Measurements from ENCODE around the gene NKAIN1.

NKAIN1 gene

DNA sequence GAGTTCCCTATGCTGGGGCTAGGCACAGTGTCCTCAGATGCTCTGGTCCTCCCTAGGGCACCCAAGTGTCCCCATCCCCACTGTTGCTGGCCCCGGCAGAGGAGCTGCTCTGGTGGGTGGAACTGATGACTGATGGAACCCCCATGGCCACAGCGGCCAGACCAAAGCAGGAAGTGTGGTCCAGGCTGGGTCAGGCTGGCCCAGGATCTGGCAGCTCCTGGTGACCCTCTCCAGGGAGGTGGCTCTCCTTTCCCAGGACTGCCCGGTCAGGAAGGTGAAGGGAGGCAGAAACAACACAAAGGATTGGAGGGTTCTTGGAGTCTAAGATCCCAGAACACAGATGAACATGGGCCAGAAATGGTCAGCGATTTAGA is 1.1 kb downstream of the NKAIN1 start:
- no peak overlapping the region for H3K4me3 ChIP-seq (ENCODE audit: low read length)
- DNase-seq (ENCODE audit: low read depth, low spot score) = no peak

DNA sequence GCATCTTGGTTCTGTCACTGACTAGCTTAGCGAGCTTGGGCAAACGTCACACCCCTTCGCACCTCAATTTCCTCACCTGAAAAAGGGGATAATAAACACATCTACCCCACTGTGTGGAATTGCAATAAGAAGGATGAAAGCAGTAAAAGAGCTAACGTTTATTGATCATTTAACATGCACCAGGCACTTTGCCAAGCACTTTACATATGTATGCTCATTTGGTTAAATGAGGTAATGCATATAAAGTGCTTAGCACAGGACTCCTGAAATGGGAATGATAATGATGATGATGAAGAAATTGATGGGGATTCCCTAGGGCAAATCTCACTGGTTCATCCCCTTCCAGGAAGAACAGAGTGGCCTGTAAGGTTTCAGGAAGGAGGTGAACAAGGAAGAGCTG is 4.8 kb downstream of the NKAIN1 start:
- H3K4me3 ChIP-seq (ENCODE audit: low read length) = no peak overlapping the region
- DNase-seq (ENCODE audit: low read depth, low spot score) = no peak

DNA sequence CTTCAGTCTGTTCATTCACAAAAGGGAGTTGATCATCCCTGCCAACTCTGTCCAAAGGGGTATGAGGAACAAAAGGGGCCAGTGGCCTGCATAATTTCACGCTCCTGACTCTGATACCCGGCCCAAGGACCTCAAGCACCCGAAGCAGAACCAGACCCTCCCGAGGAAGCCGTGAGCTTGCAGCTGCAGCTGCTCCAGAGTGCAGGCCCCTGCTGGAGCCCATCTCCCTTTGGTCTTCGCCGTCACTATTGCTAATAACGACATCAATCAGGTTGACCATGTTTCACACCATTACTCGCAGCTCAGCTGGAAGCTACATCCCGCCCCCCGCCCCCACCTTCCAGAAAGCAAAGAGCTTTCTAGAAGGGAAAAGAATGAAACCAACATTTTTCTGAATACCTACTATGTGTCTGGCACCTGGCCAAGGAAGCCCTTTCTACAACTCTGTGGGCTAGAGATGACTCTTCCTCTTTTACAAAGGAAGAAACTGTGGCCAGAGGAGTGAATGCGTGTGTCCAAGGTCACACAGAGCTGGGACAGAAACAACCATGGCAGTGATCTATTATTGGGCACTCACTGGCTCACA is 5.5 kb downstream of the NKAIN1 start:
- no peak for DNase-seq (ENCODE audit: low read depth, low spot score)
- H3K4me3 ChIP-seq (ENCODE audit: low read length) = no peak overlapping the region

DNA sequence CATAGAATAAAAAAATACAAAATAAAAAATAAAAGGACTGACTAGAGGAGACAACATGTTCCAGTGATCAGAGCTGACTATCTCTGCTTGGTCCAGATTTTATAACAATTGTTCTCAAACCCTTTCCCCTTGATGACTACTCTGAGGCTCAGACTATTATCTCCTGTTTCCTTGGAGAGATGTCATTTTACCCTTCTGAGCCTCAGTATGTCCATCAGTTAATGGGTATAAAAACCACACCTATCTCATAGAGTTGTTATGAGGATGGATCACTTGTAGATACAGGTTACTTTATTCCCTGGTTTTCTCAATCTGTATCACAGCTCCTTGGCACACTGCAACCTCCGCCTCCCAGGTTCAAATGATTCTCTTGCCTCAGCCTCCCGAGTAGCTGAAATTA is 7.0 kb downstream of the NKAIN1 start:
- no peak for DNase-seq (ENCODE audit: low read depth, low spot score)
- H3K4me3 ChIP-seq (ENCODE audit: low read length) = no peak overlapping the region

DNA sequence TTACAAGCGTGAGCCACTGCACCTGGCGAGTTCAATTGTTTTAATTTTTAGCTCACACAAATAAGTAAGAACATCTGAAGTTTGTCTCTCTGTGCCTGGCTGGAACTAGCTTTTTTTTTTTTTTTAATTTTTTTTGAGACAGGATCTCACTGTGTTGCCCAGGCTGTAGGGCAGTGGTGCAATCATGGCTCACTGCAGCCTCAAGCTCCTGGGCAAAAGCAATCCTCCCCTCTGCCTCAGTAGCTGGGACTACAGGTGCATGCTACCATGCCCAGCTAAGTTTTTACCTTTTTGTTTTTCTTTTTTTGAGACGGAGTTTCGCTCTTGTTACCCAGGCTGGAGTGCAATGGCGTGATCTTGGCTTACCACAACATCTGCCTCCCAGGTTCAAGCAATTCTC is 7.9 kb downstream of the NKAIN1 start:
- no peak for DNase-seq (ENCODE audit: low read depth, low spot score)
- H3K4me3 ChIP-seq (ENCODE audit: low read length) = no peak overlapping the region

DNA sequence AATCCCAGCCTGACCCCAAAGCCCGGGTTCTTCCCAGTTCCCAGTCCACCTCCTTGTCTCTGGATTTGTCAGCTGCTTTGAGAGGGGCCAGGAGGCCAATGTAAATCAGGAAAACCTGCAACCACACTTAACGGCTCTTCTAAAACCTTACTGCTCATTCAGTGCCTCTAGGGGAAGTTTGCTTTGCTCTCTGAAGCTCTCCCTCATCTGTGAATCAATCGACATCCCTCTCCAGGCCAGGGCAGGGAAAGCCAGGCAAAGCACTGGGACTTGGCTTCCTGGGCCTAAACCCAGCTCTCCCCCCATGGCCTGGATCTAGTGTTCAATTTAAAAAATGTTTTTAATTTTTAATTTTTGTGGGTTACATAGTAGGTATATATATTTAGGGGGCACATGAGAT is 9.3 kb downstream of the NKAIN1 start:
- DNase-seq (ENCODE audit: low read depth, low spot score) = no peak
- H3K4me3 ChIP-seq (ENCODE audit: low read length) = no peak overlapping the region

DNA sequence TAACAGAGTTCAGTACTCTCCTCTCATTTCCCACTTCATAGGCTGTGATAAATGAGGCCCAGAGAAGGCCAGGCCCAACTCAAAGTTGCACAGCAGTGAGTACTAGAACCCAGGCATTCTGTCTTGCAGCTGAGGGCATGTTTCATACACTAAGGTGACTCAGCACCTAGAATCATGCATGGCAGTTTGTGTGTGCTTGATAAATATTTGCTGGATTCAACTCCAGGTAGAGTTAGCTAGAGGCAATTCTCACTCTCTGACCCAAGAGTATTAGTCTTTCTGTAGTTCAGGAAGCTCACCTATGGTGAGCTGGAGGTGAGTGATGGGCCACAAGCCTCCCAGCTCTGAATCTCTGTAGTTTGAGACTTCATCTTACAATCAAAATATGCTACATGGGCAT is 10.7 kb downstream of the NKAIN1 start:
- no peak overlapping the region for H3K4me3 ChIP-seq (ENCODE audit: low read length)
- no peak for DNase-seq (ENCODE audit: low read depth, low spot score)

DNA sequence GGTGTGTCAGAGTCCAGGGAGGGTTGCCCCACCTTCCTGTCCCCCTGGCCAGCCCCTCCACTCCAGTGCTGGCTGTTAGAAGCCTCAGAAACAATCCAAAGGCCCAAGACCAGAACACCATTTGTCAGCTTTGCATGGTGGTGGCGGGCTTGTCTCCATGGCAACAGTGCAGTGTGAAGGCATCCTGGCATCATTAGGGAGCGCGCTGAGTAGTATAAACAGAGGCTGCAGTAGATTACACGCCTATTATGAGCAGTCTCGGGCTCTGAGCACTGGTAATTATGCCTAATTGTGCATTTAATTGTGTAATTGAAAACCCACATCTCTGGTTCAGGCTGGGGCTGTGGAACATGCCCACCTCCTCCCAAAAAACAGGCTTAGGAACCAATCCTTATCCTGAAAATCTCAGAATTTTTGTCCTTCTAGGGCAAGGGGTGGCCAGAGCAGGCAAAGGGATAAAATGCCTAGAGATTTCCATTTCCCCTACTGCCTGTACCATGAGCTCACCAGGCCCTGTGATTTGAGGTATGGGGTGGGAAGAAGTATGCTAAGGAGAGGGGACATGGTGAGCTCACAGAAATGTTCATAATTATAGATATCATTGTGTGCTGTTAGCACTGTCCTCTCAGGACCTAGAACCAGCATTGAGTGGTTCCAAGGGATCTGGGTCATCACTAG is 11.7 kb downstream of the NKAIN1 start:
- no peak overlapping the region for H3K4me3 ChIP-seq (ENCODE audit: low read length)
- DNase-seq (ENCODE audit: low read depth, low spot score) = no peak

DNA sequence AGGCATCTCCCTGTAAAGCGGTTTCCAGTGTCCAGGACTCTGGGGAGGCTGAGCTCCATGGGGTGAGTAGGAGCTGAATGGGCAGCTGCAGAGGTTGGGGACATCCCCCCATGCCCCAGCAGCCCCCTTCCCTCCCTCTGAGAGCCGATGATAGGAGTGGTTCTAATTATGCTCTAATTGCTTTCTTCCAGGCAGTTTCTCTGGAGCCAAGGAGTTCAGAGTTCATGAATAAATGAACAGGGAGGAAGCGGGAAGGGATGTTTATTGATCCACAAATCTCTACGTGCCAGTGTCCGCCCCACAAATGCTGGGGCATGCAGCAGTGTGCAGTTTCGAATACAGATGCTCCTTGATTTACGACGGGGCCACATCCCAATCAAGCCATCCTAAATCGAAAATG is 15.6 kb downstream of the NKAIN1 start:
- no peak for DNase-seq (ENCODE audit: low read depth, low spot score)
- no peak overlapping the region for H3K4me3 ChIP-seq (ENCODE audit: low read length)

DNA sequence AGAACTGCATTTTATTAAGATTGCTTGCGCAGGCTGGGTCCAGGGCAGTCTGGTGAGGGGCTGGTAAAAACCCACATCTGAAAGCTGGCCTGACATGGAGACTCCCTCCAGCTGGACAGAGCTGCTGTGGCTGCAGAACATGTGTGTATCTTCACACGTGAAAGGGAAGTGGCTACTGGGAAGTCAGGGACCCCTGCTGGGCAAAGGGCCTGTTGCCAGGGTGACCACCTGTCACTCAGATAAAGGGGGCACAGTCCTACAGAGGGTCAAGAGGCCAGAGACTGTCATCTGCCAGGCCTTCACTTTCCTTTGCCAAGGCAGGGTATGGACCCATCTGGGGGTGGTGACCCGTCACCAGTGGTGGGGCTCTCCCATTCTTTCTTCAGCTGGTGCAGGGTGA is 17.5 kb downstream of the NKAIN1 start:
- no peak overlapping the region for H3K4me3 ChIP-seq (ENCODE audit: low read length)
- no peak for DNase-seq (ENCODE audit: low read depth, low spot score)

DNA sequence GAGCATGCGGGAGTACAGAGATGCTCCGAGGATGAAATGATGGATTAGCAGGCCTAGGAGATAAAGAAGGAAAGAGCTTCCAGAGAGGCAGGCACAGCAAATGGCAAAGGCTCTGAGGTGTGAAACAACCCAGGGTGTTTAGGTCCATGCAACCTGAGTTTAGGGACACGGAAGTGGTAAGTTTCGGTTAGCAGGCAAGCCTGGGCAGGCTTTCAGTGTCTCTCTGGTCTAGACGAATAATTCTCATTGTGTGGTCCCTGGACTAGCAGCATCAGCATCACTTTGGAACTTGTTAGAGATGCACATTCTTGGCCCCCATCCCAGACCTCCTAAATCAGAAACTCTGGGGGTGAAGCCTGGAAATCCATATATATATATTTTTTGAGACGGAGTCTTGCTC is 18.6 kb downstream of the NKAIN1 start:
- no peak for DNase-seq (ENCODE audit: low read depth, low spot score)

DNA sequence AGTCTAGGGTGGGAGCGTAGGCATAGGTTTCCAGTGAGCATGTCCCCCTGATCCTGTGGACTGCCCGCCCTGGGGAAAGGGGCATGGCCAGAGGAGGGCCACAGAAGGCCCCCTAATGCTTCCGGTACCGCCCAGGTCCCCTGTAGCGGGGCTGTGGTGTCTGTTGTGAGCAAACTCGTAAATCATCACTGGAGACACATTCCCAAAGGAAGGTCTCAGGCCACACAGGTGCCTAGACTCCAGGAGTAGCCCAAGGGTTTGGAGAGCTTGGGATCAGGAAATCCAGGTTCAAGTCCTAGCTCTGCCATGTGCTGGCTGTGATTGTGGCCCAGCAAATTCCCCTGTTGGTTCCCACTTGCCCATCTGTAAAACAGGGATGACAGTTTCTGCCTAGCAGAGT is 20.2 kb downstream of the NKAIN1 start:
- no peak for DNase-seq (ENCODE audit: low read depth, low spot score)
- H3K4me3 ChIP-seq (ENCODE audit: low read length) = no peak overlapping the region

More for the DNA sequence above, 18.6 kb downstream of the NKAIN1 start:
- no peak overlapping the region for H3K4me3 ChIP-seq (ENCODE audit: low read length)

DNA sequence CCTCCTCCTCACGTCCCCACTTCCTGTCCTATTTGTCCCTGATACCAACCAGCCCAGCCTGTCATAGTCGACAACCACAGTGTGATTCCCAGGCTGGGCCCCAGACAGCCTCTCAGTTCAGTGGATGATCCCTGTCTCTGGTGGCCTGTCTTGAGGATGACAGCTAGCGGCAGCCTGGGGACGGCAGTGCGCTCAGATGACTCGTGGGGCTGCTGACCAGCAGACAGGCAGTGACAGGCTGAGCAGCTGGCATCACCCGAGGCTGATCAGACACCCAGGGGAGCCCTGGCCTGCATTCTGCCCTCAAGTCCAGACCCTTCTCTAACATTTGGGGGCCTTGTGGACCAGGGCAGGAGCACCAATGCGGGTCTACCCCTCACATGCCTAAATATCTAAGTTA is 21.0 kb downstream of the NKAIN1 start:
- DNase-seq (ENCODE audit: low read depth, low spot score) = no peak
- no peak overlapping the region for H3K4me3 ChIP-seq (ENCODE audit: low read length)

DNA sequence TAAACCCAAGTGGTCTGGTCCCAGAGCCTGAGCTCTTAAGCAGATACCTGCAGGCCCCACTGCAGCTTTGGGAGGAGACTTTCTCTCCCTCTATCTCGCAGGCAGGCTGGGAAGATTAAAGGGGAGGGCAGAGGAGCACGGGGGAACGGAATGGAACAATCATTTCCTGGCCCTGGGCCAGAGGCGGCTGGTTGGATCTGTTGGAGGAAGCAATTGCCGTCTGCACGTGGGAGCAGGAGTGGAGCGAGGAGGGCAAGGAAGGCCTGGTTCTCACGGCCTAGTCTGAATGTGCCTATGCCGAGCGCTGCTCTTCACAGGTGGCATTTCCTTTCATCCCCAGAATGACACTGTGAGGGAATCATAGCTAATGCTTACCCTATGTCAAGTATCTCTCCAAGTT is 23.7 kb downstream of the NKAIN1 start:
- H3K4me3 ChIP-seq (ENCODE audit: low read length) = no peak overlapping the region
- no peak for DNase-seq (ENCODE audit: low read depth, low spot score)

DNA sequence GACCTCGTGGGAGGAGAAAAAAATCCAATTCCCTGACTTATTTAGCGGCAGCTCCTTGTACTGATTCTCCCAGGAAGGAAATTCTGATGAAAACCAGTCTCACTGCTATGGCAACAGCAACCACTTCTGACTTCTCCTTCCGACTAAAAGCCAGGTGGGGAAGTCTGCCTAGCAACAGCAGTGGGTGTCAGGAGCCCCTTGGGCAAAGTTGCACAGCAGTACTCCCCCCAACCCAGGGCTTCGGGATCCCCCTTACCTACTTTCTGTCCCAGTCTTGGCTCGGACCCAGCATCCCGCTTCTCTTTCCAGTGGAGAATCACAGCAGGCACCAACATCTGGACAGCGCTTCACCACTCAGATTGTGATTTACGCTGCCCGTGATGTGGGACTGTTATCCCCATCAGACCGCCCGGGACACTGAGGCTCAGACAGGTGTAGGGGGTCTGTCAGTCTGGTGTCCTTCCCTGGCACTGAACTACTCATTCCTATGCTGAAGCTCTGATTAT is 24.6 kb downstream of the NKAIN1 start:
- no peak overlapping the region for H3K4me3 ChIP-seq (ENCODE audit: low read length)
- no peak for DNase-seq (ENCODE audit: low read depth, low spot score)

DNA sequence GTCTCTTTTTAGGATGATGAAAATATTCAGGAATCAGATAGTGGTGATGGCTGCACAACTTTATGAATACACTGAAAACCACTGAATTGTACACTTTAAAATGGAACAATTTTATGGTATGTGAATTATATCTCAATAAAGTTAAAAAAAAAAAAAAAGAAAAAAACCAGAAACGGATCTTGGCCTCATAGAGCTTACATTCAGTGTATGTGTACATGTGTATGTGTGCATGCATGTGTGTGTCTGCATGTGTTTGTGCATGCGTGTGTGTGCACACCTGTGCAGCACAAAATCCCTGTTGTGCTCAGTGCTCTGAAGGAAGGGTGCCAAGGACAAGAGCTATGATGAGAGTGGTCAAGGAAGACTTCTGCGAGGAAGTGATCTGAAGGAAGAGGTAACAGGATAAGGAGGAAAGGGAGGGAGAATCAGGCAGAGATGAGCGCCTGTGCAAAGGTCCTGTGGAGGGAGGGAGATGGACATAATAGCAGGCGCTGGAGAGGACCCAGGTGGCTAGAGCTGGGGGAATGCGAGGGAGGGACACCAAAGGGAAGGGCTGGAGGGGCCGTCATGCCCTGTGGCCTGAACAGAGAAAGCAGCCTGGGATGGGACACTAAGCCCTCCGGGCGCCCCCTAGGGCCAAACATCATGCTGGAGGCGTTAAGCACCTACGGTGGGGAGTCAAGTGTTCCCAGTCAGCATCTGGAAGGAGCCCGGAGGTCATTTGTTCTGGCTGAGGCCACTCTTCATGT is 25.2 kb downstream of the NKAIN1 start:
- H3K4me3 ChIP-seq (ENCODE audit: low read length) = no peak overlapping the region
- DNase-seq (ENCODE audit: low read depth, low spot score) = no peak

DNA sequence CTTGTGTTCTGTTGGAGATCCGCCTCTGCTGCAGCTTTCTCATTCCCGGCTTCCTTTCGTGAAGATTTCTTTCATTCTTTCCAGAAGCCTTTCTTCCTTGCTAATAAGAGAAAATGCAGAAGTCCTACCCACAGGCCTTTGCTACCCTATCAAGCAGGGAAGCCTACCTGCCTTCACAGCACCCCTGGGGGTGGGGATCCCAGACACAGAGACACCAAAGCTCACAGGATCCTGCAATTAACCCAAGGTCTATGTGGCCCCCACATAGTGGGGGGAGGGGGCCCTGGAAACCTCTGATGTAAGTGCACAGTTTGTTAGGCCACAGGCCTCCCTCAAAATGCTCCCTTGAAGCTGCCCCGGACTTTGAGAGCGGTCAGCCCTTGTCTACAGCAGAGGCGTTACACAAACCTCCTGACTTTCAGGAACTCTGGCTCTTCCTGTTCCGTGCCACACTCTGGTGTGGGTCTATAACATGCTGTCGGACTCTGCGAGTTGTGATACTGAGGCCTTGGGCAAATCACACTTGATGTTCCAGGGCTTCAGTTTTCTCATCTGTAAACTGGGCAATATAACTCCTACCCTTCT is 31.2 kb downstream of the NKAIN1 start:
- no peak for DNase-seq (ENCODE audit: low read depth, low spot score)
- H3K4me3 ChIP-seq (ENCODE audit: low read length) = no peak overlapping the region

DNA sequence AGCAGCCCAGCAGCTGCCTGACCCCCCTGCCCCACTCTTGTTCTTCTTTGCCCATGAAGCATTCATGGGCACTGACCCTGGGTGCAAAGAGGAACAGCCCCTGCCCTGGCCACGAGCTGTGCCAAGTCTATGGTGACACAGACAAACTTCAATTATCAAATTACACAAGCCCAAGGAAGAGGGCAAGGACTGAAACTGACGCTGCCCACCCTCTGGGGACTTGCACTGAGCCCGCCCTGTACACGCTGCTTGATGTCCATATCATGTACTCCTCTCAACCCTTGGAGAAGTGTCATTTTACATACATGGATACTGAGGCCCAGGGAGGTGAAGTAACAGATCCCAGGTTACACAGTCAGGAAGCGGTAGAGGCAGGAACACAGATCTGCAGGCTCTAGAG is 32.1 kb downstream of the NKAIN1 start:
- no peak for DNase-seq (ENCODE audit: low read depth, low spot score)
- no peak overlapping the region for H3K4me3 ChIP-seq (ENCODE audit: low read length)

DNA sequence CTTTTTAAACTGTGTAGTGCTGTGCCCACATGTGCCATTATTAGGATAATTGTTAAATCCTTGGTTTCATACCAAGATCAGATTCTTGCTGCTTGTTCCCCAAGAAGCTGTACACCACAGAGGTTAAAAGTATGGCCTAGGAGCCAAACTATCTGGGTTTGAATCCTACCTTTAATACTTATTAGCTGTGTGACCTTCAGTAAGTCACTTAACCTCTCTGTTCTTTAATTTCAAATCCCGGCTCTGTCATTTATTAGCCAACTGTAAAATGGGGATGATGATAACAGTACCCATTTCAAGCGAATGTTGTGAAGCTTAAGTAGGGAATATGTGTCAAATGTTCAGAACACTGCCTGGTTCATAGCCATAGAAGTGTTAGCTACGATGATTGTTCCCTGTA is 32.6 kb downstream of the NKAIN1 start:
- DNase-seq (ENCODE audit: low read depth, low spot score) = no peak
- H3K4me3 ChIP-seq (ENCODE audit: low read length) = no peak overlapping the region

DNA sequence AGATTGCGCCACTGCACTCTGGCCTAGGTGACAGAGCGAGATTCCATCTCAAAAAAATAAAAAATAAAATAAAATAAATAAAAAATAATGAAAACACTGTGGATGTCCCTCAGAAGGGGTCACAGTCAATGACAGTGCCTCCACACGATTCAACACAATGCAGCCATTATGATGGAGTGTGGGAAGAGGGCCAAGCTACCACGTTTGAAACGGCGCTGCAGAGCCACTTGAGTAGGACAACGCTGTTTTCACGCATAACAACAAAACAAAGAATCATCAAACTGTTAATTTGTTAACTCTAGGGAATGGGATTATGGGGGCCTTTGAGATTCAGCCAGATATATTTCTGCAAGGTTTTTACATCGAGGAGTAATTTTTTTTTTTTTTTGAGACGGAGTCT is 36.5 kb downstream of the NKAIN1 start:
- no peak for DNase-seq (ENCODE audit: low read depth, low spot score)
- no peak overlapping the region for H3K4me3 ChIP-seq (ENCODE audit: low read length)

All from Jurkat, Clone E6-1 (cell line).